ENCODE measurements around the gene CMKLR1. TPM values are rescaled to one million over a fixed set of nuclear protein-coding genes. Genes with fewer than 3 reads are reported as not detected.

The CMKLR1 gene
- total and polyA plus RNA-seq, 4 donors = 0.67 to 13.7 (median 5.8) TPM

DNA sequence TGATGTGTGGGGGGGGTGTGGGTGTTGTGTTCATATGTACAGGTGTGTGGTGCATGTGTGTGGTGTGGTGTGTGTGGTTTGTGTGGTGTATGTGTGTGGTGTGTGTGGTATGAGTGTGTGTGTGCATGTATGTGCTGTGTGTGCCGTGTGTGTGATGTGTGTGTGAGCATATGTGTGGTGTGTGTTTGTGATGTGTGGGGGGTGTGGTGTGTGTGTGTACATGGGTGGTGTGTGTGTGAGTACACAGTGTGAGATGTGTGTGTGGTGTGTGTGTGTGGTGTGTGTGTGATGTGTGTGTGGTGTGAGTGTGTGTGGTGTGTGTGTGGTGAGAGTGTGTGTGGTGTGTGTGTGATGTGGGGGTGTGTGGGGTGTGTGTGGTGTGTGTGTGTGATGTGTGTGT lies 24.5 kb upstream of the CMKLR1 start:
- WGBS = 94% methylated on average over 1 of the region's 1 CpG
- no peak overlapping the region for H3K9ac ChIP-seq (ENCODE audit: low read depth in 1 of 2, low read length in 2 of 2)
- no peak for DNase-seq (ENCODE audit: low spot score)
- TF ChIP-seq YY1 (IDR thresholded peaks at IDR 0.05) (no peak), GABPA (IDR thresholded peaks at IDR 0.05 in 1 of 2, conservative IDR thresholded peaks at IDR 0.05 in 1 of 2) (no peak), FOXA1 (IDR thresholded peaks at IDR 0.05) (no peak), TAF1 (conservative IDR thresholded peaks at IDR 0.05) (no peak), FOXA2 (IDR thresholded peaks at IDR 0.05) (no peak)
- TF ChIP-seq, protein P1, sequence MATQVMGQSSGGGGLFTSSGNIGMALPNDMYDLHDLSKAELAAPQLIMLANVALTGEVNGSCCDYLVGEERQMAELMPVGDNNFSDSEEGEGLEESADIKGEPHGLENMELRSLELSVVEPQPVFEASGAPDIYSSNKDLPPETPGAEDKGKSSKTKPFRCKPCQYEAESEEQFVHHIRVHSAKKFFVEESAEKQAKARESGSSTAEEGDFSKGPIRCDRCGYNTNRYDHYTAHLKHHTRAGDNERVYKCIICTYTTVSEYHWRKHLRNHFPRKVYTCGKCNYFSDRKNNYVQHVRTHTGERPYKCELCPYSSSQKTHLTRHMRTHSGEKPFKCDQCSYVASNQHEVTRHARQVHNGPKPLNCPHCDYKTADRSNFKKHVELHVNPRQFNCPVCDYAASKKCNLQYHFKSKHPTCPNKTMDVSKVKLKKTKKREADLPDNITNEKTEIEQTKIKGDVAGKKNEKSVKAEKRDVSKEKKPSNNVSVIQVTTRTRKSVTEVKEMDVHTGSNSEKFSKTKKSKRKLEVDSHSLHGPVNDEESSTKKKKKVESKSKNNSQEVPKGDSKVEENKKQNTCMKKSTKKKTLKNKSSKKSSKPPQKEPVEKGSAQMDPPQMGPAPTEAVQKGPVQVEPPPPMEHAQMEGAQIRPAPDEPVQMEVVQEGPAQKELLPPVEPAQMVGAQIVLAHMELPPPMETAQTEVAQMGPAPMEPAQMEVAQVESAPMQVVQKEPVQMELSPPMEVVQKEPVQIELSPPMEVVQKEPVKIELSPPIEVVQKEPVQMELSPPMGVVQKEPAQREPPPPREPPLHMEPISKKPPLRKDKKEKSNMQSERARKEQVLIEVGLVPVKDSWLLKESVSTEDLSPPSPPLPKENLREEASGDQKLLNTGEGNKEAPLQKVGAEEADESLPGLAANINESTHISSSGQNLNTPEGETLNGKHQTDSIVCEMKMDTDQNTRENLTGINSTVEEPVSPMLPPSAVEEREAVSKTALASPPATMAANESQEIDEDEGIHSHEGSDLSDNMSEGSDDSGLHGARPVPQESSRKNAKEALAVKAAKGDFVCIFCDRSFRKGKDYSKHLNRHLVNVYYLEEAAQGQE (IDR thresholded peaks at IDR 0.05) = no peak
- TF ChIP-seq, protein P2, sequence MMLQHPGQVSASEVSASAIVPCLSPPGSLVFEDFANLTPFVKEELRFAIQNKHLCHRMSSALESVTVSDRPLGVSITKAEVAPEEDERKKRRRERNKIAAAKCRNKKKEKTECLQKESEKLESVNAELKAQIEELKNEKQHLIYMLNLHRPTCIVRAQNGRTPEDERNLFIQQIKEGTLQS (IDR thresholded peaks at IDR 0.05) = no peak
- TF ChIP-seq, protein P3, sequence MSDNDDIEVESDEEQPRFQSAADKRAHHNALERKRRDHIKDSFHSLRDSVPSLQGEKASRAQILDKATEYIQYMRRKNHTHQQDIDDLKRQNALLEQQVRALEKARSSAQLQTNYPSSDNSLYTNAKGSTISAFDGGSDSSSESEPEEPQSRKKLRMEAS (IDR thresholded peaks at IDR 0.05) = no peak
- no peaks in the 10 kb centered on the region for H3K9me3 ChIP-seq (ENCODE audit: control insufficient read depth in 4 of 4, low read length in 3 of 4)
- H3K4me1 ChIP-seq (ENCODE audit: control insufficient read depth in 4 of 4, insufficient read depth in 4 of 4, low read length in 3 of 4) = no peaks in the 10 kb centered on the region
- no peaks in the 10 kb centered on the region for H3K36me3 ChIP-seq (ENCODE audit: control insufficient read depth in 4 of 4, insufficient read depth in 3 of 4, low read depth in 1 of 4, low read length in 3 of 4)
- no peaks in the 10 kb centered on the region for H3K27me3 ChIP-seq (ENCODE audit: control insufficient read depth in 4 of 4, insufficient read depth in 4 of 4, low read length in 3 of 4)
- no peak overlapping the region for H3K4me3 ChIP-seq (ENCODE audit: low read depth in 1 of 3, low read length in 3 of 3)
- H3K27ac ChIP-seq (ENCODE audit: low read depth in 1 of 2, low read length in 2 of 2) = no peak overlapping the region

DNA sequence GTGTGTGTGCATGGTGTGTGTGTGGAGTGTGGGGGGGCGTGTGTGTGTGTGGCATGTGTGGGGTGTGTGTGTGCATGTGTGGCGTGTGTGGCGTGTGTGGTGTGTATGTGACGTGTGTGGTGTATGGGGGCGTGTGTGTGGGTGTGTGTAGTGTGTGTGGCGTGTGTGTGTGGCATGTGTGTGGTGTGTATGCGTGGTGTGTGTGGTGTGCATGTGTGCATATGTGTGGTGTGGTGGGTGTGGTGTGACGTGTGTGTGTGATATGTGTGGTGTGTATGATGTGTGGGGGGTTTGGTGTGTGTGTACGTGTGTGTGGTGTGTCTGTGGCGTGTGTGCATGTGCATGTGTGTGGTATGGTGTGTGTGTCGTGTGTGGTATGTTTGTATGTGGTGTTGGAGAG lies 24.1 kb upstream of the CMKLR1 start:
- Histone ChIP-seq H3K27me3 (ENCODE audit: control insufficient read depth in 4 of 4, insufficient read depth in 4 of 4, low read length in 3 of 4) (no peaks in the 10 kb centered on the region), H3K4me1 (ENCODE audit: control insufficient read depth in 4 of 4, insufficient read depth in 4 of 4, low read length in 3 of 4) (no peaks in the 10 kb centered on the region), H3K4me3 (ENCODE audit: low read depth in 1 of 3, low read length in 3 of 3) (no peak overlapping the region), H3K9me3 (ENCODE audit: control insufficient read depth in 4 of 4, low read length in 3 of 4) (no peaks in the 10 kb centered on the region), H3K36me3 (ENCODE audit: control insufficient read depth in 4 of 4, insufficient read depth in 3 of 4, low read depth in 1 of 4, low read length in 3 of 4) (no peaks in the 10 kb centered on the region), H3K9ac (ENCODE audit: low read depth in 1 of 2, low read length in 2 of 2) (no peak overlapping the region), H3K27ac (ENCODE audit: low read depth in 1 of 2, low read length in 2 of 2) (no peak overlapping the region)
- TF ChIP-seq, protein P3 (IDR thresholded peaks at IDR 0.05) = no peak
- TF ChIP-seq, protein P2 (IDR thresholded peaks at IDR 0.05) = no peak
- TF ChIP-seq GABPA (IDR thresholded peaks at IDR 0.05 in 1 of 2, conservative IDR thresholded peaks at IDR 0.05 in 1 of 2) = no peak
- no peak for TF ChIP-seq HNF4G (IDR thresholded peaks at IDR 0.05)
- TF ChIP-seq HNF4A (conservative IDR thresholded peaks at IDR 0.05) = no peak
- TF ChIP-seq JUND (IDR thresholded peaks at IDR 0.05) = no peak
- TF ChIP-seq TAF1 (conservative IDR thresholded peaks at IDR 0.05) = no peak
- TF ChIP-seq, protein P4, sequence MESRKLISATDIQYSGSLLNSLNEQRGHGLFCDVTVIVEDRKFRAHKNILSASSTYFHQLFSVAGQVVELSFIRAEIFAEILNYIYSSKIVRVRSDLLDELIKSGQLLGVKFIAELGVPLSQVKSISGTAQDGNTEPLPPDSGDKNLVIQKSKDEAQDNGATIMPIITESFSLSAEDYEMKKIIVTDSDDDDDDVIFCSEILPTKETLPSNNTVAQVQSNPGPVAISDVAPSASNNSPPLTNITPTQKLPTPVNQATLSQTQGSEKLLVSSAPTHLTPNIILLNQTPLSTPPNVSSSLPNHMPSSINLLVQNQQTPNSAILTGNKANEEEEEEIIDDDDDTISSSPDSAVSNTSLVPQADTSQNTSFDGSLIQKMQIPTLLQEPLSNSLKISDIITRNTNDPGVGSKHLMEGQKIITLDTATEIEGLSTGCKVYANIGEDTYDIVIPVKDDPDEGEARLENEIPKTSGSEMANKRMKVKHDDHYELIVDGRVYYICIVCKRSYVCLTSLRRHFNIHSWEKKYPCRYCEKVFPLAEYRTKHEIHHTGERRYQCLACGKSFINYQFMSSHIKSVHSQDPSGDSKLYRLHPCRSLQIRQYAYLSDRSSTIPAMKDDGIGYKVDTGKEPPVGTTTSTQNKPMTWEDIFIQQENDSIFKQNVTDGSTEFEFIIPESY (IDR thresholded peaks at IDR 0.05) = no peak
- TF ChIP-seq SP1 (IDR thresholded peaks at IDR 0.05) = no peak
- no peak for TF ChIP-seq FOXA2 (IDR thresholded peaks at IDR 0.05)
- TF ChIP-seq RXRA (IDR thresholded peaks at IDR 0.05) = no peak
- TF ChIP-seq YY1 (IDR thresholded peaks at IDR 0.05) = no peak
- no peak for TF ChIP-seq NR2F2 (IDR thresholded peaks at IDR 0.05)
- TF ChIP-seq, protein P1 (IDR thresholded peaks at IDR 0.05) = no peak
- no peak for TF ChIP-seq FOXA1 (IDR thresholded peaks at IDR 0.05)
- TF ChIP-seq, protein P5, sequence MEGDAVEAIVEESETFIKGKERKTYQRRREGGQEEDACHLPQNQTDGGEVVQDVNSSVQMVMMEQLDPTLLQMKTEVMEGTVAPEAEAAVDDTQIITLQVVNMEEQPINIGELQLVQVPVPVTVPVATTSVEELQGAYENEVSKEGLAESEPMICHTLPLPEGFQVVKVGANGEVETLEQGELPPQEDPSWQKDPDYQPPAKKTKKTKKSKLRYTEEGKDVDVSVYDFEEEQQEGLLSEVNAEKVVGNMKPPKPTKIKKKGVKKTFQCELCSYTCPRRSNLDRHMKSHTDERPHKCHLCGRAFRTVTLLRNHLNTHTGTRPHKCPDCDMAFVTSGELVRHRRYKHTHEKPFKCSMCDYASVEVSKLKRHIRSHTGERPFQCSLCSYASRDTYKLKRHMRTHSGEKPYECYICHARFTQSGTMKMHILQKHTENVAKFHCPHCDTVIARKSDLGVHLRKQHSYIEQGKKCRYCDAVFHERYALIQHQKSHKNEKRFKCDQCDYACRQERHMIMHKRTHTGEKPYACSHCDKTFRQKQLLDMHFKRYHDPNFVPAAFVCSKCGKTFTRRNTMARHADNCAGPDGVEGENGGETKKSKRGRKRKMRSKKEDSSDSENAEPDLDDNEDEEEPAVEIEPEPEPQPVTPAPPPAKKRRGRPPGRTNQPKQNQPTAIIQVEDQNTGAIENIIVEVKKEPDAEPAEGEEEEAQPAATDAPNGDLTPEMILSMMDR (IDR thresholded peaks at IDR 0.05; ENCODE audit: low read depth, low read length, missing input control) = no peak
- TF ChIP-seq EGR1 (IDR thresholded peaks at IDR 0.05; ENCODE audit: low read depth in 2 of 2) = no peak
- no peak for TF ChIP-seq RAD21 (IDR thresholded peaks at IDR 0.05)
- 80% methylated on average over 11 of the region's 11 CpGs for WGBS
- no peak for DNase-seq (ENCODE audit: low spot score)

Data from liver (tissue), 9 donors.